ENCODE measurements around the gene OR51T1.

DNA sequence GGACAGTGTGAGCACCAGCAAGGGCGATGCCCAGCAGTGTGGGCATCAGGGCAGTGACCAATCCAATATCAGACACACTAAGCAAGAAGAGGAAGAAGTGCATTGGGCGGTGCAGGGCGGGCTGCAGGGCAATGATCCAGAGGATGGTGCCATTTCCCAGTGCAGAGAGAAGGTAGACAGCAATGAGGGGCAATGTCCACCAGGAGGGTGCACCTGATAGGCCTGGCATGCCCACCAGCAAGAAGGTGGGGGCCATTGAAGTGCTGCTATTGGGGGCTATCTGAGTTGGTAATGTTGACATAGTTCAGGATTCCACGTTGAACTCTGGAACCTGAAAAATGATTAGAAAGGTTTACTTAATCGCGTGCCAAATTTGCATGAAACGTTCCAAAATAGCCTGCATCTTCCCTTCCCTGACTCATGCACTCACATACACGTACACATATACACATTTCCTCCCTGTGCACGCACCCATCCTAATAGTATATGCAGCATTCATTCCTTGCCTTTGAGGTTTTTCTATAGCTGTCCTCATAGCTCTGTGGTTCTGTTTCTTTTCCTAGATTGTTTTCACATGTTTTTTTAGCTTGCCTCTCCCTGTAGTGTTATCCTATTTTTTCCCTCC is 32.7 kb upstream of the OR51T1 start, which contains the start of gene OR51S1:
- TF ChIP-seq, protein P1, sequence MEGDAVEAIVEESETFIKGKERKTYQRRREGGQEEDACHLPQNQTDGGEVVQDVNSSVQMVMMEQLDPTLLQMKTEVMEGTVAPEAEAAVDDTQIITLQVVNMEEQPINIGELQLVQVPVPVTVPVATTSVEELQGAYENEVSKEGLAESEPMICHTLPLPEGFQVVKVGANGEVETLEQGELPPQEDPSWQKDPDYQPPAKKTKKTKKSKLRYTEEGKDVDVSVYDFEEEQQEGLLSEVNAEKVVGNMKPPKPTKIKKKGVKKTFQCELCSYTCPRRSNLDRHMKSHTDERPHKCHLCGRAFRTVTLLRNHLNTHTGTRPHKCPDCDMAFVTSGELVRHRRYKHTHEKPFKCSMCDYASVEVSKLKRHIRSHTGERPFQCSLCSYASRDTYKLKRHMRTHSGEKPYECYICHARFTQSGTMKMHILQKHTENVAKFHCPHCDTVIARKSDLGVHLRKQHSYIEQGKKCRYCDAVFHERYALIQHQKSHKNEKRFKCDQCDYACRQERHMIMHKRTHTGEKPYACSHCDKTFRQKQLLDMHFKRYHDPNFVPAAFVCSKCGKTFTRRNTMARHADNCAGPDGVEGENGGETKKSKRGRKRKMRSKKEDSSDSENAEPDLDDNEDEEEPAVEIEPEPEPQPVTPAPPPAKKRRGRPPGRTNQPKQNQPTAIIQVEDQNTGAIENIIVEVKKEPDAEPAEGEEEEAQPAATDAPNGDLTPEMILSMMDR (IDR thresholded peaks at IDR 0.05), result no peak
- no peak for TF ChIP-seq POLR2A (IDR thresholded peaks at IDR 0.05)
